Left cardiac atrium (tissue), 4 donors: ENCODE data around the gene KIAA0753. TPM values are rescaled to one million over a fixed set of nuclear protein-coding genes. Genes with fewer than 3 reads are reported as not detected.
"Not testable (repeated sequence)": the region's sequence is repeated elsewhere in the genome, so short reads cannot be mapped to it uniquely, and the experiment has no call there.

ENCODE experiments used
- ATAC-seq, 2 donors: fragments of 200-7000 bp; cut with Tn5 transposase; one replicate each; pipeline ENCODE4 v1.9.1; 2020; ENCODE audit warnings: mild to moderate bottlenecking in 2 of 2, moderate library complexity in 2 of 2
- DNase-seq: peaks from one replicate; pipeline ENCODE4 v3.0.0-alpha.2; 2020
- intact Hi-C, 2 donors: fragments of 100-400 bp; cut with DNase I; formaldehyde crosslinking; loops; one replicate each; pipeline versions ENCODE4 v1.14.1 to v1.15.1; 2022 to 2023
- total RNA-seq, 2 donors: library from RNA; stranded (reverse); fragmentation: NEBNext Ultra II Directional; extraction: Animal tissue kit (Norgen Biotek cat#: 25700); gene quantifications; one replicate each; pipeline ENCODE4 v1.2.1, GENCODE V29; 2021
- donor health status: DM: no; HTN: yes; CAD: no.
- donor health status: DM: no; HTN: yes; CAD: no; lungs with severe emphysema.
- donor health status: DM: yes; HTN: yes; CAD: no.
- donor health status: Dilated cardiomyopathy.

Gene KIAA0753
- total RNA-seq, 2 donors from 2014 or later, result 4.7 to 6.3 TPM

- no peak for DNase-seq
- ATAC-seq, result no peak
- intact Hi-C loops, result no loop called here
Measured at GRCh38 chr17:6670571-6670970, 30.1 kb upstream of the KIAA0753 start.

GRCh38 chr17:6669479-6670212 is 29.1 kb upstream of the KIAA0753 start:
- intact Hi-C loops, result no loop called here
- ATAC-seq (no peak), DNase-seq (no peak)

- no peak for ATAC-seq
- DNase-seq, result no peak
- intact Hi-C loops, result no loop called here
Measured at GRCh38 chr17:6668727-6669425, 28.4 kb upstream of the KIAA0753 start.

- ATAC-seq (no peak), DNase-seq (no peak)
Measured at GRCh38 chr17:6668219-6668618, 27.7 kb upstream of the KIAA0753 start.

GRCh38 chr17:6667516-6667915 is 27.0 kb upstream of the KIAA0753 start:
- DNase-seq (no peak), ATAC-seq (no peak)
- intact Hi-C loops, result loop anchor here in 1 of 2 donors (2.0 kb wide), 1 partner anchor 175 kb away; no protein-coding TSS in a partner anchor

More at GRCh38 chr17:6668219-6668618, 27.7 kb upstream of the KIAA0753 start:
- intact Hi-C loops, result no loop called here

- ATAC-seq, result no peak
- DNase-seq, result no peak
- intact Hi-C loops, result loop anchor here in 1 of 2 donors (2.0 kb wide), 1 partner anchor 176 kb away; no protein-coding TSS in a partner anchor
Measured at GRCh38 chr17:6666557-6666956, 26.0 kb upstream of the KIAA0753 start.

- peak; percentile 67 for DNase-seq
- intact Hi-C loops, result loop anchor here in 1 of 2 donors (2.0 kb wide), 1 partner anchor 177 kb away; no protein-coding TSS in a partner anchor
- ATAC-seq, result peak; percentile 88 to 94
Measured at GRCh38 chr17:6666077-6666521, 25.6 kb upstream of the KIAA0753 start.

GRCh38 chr17:6663200-6663599 is 22.7 kb upstream of the KIAA0753 start:
- ATAC-seq, intact Hi-C loops, DNase-seq: not testable (repeated sequence)

- ATAC-seq, result no peak
- intact Hi-C loops, result no loop called here
Measured at GRCh38 chr17:6661464-6661848, 20.9 kb upstream of the KIAA0753 start.

GRCh38 chr17:6660805-6661463 is 20.4 kb upstream of the KIAA0753 start:
- intact Hi-C loops, result no loop called here
- ATAC-seq (peak in 1 of 2 donors; percentile 40), DNase-seq (no peak)

More at GRCh38 chr17:6661464-6661848, 20.9 kb upstream of the KIAA0753 start:
- no peak for DNase-seq

GRCh38 chr17:6660101-6660500 is 19.6 kb upstream of the KIAA0753 start:
- DNase-seq (no peak), ATAC-seq (no peak)
- intact Hi-C loops, result no loop called here

- ATAC-seq, DNase-seq, intact Hi-C loops: not testable (repeated sequence)
Measured at GRCh38 chr17:6658411-6658810, 17.9 kb upstream of the KIAA0753 start.

GRCh38 chr17:6657633-6658287 is 17.2 kb upstream of the KIAA0753 start:
- intact Hi-C loops, result no loop called here
- DNase-seq, result no peak
- no peak for ATAC-seq

- intact Hi-C loops, DNase-seq: not testable (repeated sequence)
- ATAC-seq, result peak in 1 of 2 donors; percentile 11
Measured at GRCh38 chr17:6656797-6657632, 16.5 kb upstream of the KIAA0753 start.

GRCh38 chr17:6655732-6656361 is 15.3 kb upstream of the KIAA0753 start:
- ATAC-seq, intact Hi-C loops, DNase-seq: not testable (repeated sequence)

- ATAC-seq, result peak in 1 of 2 donors; percentile 5
- intact Hi-C loops, result no loop called here
- DNase-seq, result no peak
Measured at GRCh38 chr17:6654841-6655731, 14.6 kb upstream of the KIAA0753 start.
